ENCODE data around the gene ZNF367. TPM values are rescaled to one million over a fixed set of nuclear protein-coding genes. Genes with fewer than 3 reads are reported as not detected.

Gene ZNF367
- total and polyA plus RNA-seq, 2 experiments from 2014 or later, result 2.5 to 12.3 TPM

Other genes starting within 250 kb of the ZNF367 start
- gene HSD17B3, start 116.2 kb downstream of the ZNF367 start, total RNA-seq (2014; rRNA removed; shearing (Covaris generic)), result not detected in 2 replicates
- gene HSD17B3, start 116.2 kb downstream of the ZNF367 start, polyA plus RNA-seq (2016; fragmentation: Nextera tagmentation; extraction: Ambion mirVana), result not detected in 2 replicates
- gene SLC35D2, start 34.7 kb downstream of the ZNF367 start, total RNA-seq (2014; rRNA removed; shearing (Covaris generic)), result 11.6 and 14.4 TPM in 2 replicates
- 7.8 and 8.2 TPM in 2 replicates for gene SLC35D2, start 34.7 kb downstream of the ZNF367 start, polyA plus RNA-seq (2016; fragmentation: Nextera tagmentation; extraction: Ambion mirVana)
- 7.7 and 9.9 TPM in 2 replicates for gene HABP4, start 31.8 kb upstream of the ZNF367 start, total RNA-seq (2014; rRNA removed; shearing (Covaris generic))
- gene HABP4, start 31.8 kb upstream of the ZNF367 start, polyA plus RNA-seq (2016; fragmentation: Nextera tagmentation; extraction: Ambion mirVana), result 8.8 and 11.1 TPM in 2 replicates
- 52.1 and 53.4 TPM in 2 replicates for gene CDC14B, start 201.5 kb upstream of the ZNF367 start, total RNA-seq (2014; rRNA removed; shearing (Covaris generic))
- gene CDC14B, start 201.5 kb upstream of the ZNF367 start, polyA plus RNA-seq (2016; fragmentation: Nextera tagmentation; extraction: Ambion mirVana), result 11.9 and 12.2 TPM in 2 replicates
- 5.2 and 7.8 TPM in 2 replicates for gene PRXL2C, start 236.9 kb upstream of the ZNF367 start, total RNA-seq (2014; rRNA removed; shearing (Covaris generic))
- 6.6 and 7.9 TPM in 2 replicates for gene PRXL2C, start 236.9 kb upstream of the ZNF367 start, polyA plus RNA-seq (2016; fragmentation: Nextera tagmentation; extraction: Ambion mirVana)